Thyroid gland (tissue), 4 donors: Measurements from ENCODE around the gene CRK.

ENCODE experiments used
- POLR2A ChIP-seq, 2 donors: fragments of 450-650 bp; IDR thresholded peaks; one replicate each; pipeline ENCODE4 v1.6.1; 2017; ENCODE audit warnings: antibody characterized with exemption in 2 of 2, mild to moderate bottlenecking in 2 of 2, moderate library complexity in 1 of 2
- TF ChIP-seq, protein P1 (sequence below), 6 experiments: fragments of 200-600 bp in 3 of 6; fragments of 450-650 bp in 3 of 6; sonication (generic) in 3 of 6; IDR thresholded peaks; one replicate each; pipeline ENCODE4 v1.5.1; 2016 to 2019; ENCODE audit warnings: antibody characterized with exemption in 6 of 6, mild to moderate bottlenecking in 2 of 6, inconsistent platforms in 1 of 6, moderate library complexity in 1 of 6

DNA sequence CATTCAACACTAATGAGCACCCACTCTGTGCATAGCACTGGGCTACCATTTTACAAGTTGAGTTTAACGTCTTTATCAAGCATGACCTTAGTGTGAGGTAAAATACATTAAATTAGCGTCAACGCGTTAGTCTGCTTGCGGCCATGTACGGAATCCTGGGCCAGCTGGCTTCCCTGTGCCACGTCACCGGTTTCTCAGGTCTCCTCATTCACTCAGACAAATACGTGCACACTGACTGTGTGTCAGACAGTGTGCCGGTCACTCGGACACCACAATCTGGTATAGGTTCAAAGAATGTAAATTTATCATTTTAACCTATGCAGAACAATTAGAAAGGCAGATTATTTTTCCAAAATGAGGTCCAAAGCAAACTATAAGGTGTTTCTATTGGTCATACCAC lies 34.6 kb downstream of the CRK start:
- TF ChIP-seq, protein P1, sequence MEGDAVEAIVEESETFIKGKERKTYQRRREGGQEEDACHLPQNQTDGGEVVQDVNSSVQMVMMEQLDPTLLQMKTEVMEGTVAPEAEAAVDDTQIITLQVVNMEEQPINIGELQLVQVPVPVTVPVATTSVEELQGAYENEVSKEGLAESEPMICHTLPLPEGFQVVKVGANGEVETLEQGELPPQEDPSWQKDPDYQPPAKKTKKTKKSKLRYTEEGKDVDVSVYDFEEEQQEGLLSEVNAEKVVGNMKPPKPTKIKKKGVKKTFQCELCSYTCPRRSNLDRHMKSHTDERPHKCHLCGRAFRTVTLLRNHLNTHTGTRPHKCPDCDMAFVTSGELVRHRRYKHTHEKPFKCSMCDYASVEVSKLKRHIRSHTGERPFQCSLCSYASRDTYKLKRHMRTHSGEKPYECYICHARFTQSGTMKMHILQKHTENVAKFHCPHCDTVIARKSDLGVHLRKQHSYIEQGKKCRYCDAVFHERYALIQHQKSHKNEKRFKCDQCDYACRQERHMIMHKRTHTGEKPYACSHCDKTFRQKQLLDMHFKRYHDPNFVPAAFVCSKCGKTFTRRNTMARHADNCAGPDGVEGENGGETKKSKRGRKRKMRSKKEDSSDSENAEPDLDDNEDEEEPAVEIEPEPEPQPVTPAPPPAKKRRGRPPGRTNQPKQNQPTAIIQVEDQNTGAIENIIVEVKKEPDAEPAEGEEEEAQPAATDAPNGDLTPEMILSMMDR (IDR thresholded peaks at IDR 0.05): no peak
- TF ChIP-seq POLR2A (IDR thresholded peaks at IDR 0.05): no peak
